NCI-H2081 treated with DMSO at 0.1 percent for 48 hours (cell line): ENCODE measurements around the gene RPRD2.
"Not testable (repeated sequence)": the region's sequence is repeated elsewhere in the genome, so short reads cannot be mapped to it uniquely, and the experiment has no call there.

Experiments
- DNase-seq: peaks from one replicate; lab custom pipeline; 2025; lab: John Stamatoyannopoulos, UW

Gene RPRD2

DNA sequence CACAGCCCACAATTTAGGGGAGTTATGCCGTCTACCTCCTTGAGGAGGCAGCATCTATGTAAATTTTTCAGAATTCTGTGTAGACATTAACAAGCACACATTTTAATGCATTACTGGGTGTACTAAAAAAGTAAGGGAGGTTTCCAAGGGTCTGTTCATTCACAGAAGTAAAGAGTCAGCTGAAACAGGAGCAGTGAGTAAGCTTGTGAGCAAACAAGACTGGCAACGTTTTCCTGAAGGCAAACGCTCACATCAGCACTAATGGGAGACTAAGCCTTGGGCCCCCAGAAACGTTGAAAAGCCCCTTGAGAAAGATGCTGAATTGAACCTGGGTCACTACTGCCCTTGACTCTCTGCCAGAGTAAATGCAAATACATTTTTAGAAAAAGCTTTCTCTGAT is 25.7 kb downstream of the RPRD2 start:
- DNase-seq = no peak

DNA sequence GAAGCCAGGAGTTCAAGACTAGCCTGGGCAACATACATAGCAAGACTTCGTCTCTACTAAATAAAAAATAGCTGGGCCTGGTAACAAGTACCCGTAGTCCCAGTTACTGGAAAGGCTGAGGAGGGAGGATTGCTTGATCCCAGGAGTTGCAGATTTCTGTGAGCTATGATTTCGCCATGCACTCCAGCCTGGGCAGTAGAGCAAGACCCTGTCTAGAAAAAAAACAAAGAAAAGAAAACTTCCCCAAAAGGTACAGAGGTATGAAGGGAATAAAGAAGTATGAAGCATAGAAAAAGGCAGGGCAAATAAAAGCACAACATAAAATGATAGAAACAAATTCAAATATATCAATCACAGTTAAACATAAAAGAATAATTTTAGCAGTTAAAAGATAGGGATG is 28.7 kb downstream of the RPRD2 start:
- DNase-seq = no peak

DNA sequence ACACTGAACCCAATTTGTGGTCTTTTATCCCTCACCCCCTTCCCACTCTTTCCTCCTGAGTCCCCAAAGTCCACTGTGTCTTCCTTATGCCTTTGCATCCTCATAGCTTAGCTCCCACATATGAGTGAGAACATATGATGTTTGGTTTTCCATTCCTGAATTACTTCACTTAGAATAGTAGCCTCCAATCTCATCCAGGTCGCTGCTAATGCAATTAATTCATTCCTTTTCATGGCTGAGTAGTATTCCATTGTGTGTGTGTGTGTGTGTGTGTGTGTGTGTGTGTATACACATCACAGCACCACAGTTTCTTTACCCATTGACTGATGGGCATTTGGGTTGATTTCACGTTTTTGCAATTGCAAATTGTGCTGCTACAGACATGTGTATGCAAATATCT is 31.2 kb downstream of the RPRD2 start:
- DNase-seq = not testable (repeated sequence)

DNA sequence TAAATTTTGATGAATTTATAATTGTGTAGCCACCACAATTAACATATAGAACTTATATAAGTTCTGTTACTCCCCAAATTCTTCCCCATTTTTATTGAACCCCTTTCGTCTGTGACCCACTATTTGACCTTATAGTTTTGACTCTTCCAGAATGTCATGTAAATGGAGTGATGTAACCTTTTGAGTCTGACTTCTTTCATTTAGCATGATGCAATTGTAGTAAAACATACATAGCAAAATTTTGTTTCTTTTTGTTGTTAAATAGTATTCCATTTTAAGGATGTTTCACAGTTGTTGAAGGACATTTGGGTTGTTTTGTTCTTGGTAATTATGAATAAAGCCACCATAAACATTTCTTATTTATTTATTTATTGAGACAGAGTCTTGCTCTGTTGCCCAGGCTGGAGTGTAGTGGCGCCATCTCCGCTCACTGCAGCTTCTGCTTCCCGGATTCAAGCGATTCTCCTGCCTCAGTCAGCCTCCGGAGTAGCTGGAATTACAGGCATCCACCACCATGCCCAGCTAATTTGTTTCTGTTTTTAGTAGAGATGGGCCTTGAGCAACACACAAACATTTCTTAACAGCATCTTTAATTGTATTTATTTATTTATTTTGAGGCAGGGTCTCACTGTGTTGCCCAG is 33.6 kb downstream of the RPRD2 start:
- DNase-seq = no peak

DNA sequence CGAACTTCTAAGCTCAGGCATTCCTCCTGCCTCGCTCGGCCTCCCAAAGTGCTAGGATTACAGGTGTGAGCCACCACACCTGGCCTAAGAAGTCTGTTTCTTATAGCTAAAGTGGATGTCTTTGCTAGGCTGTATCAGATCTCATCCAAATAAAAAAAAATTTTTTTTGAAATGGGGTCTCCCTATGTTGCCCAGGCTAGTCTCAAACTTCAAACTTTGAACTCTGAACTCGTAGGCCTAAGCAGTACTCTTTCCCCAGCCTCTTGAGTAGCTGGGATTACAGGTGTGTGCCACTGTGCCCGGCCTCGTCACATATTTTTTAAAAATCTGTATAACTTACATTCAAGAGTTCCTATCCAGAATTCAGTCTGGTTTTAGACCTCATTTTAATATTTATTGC is 40.5 kb downstream of the RPRD2 start:
- DNase-seq = no peak

DNA sequence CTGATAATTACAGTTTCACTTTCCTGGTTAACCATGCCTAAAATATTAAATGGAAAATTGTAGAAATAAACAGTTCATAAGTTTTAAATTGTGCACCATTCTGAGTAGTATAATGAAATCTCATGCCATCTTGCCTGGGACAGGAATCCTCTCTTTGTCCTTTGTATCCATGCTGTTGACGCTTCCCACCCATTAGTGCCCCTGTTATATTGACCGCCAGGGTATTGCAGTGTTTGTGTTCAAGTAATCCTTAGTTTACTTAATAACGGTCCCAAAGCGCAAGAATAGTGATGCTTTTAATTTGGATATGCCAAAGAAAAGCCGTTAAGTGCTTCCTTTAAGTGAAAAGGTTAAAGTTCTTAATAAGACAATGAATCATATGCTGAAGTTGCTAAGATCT is 41.7 kb downstream of the RPRD2 start:
- no peak for DNase-seq

DNA sequence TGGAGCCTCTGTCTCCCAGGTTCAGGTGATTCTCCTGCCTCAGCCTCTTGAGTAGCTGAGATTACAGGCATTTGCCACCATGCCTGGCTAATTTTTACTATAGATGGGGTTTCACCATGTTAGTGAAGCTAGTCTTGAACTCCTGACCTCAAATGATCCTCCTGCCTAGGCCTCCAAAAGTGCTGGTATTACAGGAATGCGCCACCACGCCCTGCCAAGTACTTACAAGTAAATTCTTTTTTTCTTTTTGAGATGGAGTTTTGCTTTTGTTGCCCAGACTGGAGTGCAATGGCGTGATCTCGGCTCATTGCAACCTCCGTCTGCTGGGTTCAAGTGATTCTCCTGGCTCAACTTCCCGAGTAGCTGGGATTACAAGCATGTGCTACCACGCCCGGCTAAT is 42.5 kb downstream of the RPRD2 start:
- DNase-seq = no peak

DNA sequence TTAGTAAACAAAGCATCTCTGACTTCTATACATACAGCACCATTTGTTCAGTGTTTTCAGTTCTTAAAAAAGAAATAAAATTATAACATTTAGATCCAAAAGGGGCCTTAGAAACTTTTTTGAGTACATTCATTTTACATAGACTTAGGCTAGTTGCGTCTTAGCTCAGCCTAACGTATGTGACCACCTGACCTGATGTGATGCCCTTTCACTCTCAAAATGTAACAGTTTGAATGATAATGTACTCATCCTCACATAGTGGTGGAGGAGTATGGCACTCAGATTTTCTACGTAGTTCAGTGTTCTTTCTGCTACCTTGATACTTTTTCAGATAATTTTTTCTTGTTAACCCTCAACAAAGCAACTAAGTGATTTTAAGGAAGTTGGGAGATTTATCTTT is 43.4 kb downstream of the RPRD2 start:
- no peak for DNase-seq

DNA sequence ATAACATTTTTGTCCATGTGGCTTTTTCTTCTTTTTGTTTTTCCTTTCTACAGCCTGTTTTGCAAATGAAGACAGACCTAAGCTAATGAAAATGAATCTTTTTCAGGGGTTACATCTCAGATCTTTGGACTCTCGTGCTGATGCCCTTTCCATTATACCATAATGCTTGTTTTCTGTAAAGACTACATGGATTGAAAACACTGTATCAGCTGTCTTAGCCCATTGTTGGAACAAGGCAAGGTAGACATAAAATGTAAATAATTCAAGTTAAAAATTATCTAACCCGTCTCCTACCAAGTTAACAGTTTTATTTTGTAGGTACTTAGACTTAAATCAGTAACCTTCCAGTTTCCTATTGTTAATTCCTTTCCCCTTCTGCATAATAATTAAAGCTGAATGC is 44.9 kb downstream of the RPRD2 start:
- no peak for DNase-seq

DNA sequence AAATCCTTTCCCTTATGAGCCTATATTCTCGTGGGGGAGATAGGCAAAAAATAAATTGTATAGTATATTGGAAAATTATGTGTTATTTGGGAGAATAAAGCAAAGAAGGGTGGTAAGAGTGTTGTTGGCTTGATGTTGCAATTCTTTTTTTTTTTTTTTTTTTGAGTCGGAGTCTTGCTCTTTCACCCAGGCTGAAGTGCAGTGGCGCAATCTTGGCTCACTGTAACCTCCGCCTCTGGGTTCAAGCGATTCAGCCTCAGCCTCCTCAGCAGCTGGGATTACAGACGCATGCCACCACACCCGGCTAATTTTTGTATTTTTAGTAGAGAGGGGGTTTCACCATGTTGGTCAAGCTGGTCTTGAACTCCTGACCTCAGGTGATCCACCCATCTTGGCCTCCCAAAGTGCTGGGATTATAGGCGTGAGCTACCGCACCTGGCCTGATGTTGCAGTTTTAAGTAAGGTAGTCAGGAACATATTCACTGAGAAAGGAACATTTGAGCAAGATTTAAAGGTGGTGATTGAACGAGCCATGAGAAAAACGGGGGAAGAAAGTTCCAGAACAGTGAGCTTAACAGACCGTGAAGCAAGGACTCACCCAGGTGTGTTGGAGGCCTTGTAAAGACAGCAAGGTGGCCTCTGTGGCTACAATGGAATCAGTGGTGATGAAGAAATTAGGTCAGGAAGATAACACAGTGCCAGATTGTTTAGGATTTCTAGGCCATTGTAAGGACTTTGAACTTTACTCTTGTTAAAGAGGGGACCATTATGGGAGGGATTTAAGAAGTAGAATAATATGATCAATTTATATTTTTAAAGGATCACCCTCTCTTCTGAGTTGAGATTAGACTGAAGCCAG is 45.8 kb downstream of the RPRD2 start:
- DNase-seq = no peak

DNA sequence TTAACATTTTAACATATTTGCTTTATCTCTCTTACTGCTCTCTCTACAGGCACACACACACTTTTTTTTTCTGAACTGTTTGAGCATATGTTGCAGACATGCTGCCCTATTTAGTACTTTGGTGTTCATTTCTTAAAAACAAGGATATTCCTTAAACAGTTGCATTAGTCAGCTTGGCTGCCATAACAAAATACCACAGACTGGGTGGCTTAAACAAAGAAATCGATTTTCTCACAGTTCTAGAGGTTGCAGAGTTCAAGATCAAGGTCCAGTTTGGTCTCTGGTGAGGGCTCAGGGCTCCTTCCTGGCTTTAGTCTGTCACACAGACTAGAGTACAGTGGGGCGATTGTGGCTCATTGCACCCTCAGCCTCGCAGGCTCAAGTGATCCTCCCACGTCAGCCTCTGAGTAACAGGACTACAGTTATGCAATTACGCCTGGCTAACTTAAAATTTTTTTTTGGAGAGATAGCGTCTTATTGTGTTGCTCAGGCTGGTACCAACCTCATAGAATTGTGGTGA is 46.7 kb downstream of the RPRD2 start:
- DNase-seq = no peak

DNA sequence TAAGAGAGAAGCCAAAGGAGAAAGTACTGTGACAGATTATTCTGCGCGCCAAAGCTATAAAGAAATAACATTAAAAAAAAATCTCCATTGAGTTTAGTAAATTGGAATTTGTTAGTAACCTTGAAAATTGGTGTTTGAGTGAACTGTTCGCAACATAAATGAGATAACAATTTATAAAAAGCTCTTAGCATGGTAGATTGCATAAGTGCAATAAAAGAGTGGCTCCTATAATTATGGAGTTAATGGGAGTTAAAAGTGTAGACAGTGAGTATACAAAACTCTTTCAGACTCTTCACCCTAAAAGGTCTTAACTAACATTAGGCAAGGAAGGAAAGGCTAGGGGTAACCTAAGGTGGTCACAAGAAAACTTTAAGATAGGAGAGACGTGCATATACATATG is 50.6 kb downstream of the RPRD2 start:
- DNase-seq = no peak

DNA sequence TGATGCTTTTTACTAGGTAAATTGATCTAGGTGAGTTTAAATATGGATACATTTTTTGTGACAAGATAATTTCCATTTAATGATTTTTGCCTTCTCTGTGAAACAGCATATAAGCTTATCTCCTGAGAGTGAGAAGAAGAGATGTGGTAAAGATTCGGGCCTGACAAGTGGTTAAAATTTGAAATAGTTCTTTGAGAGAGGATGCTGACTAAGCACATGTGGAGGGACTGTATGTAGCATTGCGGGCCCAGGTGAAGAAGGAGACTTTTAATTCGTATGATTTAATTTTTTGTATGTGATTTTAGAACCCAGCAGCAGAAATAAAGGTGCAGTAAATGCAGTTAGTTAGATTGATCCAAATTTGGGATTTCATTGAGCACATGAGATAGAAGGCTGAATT is 51.9 kb downstream of the RPRD2 start:
- no peak for DNase-seq

DNA sequence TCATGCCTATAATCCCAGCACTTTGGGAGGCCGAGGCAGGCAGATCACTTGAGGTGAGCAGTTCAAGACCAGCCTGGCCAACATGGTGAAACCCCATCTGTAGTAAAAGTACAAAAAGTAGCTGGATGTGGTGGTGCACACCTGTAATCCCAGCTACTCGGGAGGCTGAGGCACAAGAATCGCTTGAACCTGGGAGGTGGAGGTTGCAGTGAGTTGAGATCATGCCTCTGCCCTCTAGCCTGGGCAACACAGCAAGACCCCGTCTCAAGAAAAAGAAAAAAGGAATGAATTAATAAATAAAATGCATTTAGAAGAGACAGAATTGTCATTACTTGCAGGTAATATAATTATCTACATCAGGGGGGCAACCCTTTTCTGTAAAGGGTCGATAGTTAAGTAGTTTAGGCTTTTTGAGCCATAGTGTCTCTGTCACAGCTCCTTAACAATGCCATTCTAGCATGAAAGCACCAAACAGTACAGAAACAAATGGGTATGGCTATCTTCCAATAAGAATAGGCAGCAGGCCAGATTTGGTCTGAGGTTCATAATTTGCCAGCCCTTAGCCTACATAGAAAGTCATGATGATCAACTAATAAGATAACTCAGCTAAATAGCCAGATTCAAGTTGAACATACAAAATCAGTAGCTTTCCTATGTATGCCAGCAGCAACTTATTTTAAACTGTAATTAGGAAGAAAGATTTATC is 56.8 kb downstream of the RPRD2 start:
- DNase-seq = no peak

DNA sequence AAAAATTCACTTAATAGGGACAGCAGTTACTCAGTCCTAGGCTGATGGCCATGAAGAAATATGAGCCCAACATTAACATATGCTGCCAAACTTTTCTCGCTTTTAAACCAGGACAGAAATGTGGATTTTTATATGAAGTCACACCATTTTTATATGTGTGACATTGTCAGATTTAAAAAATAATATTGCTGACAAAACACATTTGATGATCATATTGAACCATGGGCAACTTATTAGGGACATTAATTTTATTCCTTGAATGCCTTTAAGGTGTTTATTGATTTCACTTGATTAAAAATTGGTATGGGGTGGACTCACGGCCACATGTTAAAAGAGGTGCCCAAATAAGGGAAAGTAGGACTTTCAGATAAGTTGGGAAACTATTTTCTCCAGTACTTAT is 58.6 kb downstream of the RPRD2 start:
- no peak for DNase-seq

DNA sequence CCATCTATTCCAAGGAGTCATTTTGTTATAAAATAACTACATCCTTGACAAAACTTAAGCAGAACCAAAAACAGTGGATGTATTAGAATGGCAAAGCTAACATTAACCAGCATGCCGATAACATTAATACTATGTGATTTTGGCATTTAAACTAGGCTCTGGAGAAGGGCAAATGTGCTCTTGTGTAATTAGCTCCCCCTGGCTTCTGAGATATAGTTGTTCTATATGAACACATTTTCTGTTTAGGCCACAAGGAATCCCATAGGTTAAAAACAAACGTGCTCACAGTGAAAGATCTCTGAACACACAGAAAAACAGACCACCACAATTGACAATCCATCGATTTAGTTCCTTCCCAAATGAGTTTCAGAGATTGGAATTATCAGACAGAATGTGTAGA is 65.9 kb downstream of the RPRD2 start:
- no peak for DNase-seq

DNA sequence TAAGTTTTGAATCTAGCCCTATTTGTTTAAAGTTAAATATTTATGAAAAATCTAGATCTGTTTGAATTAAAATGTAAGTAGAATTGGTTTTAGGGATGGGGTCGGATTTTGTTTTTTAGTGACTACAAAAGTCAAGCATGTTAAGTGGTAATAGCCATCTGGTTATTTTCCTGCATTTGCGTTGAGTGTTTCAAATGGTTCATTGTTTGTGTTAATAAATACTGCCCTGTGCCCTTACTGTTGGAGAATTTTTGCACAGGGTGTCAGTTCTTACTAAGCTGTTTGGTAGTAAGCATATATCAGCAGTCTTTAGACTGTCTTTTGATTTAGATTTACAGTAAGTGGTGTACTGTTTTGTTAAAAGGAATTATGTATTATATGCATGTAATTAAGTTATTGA is 77.2 kb downstream of the RPRD2 start:
- no peak for DNase-seq

DNA sequence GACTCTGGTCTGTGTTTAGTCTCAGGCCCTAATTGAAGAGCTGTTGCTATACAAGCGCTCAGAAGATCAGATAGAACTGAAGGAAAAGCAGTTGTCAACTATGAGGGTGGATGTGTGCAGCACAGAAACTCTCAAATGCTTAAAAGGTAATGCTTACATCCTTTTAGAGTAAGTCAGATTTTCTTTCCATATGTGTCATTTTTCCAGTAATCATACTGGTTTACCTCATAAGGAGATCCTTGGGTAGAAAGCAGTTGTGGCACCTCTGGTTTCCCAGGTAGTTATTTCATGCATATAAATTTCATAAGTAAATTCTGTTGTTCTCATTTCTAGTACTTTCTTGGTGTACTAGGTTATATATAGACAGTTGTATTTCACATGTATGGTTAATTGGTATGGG is 80.3 kb downstream of the RPRD2 start:
- DNase-seq = no peak

DNA sequence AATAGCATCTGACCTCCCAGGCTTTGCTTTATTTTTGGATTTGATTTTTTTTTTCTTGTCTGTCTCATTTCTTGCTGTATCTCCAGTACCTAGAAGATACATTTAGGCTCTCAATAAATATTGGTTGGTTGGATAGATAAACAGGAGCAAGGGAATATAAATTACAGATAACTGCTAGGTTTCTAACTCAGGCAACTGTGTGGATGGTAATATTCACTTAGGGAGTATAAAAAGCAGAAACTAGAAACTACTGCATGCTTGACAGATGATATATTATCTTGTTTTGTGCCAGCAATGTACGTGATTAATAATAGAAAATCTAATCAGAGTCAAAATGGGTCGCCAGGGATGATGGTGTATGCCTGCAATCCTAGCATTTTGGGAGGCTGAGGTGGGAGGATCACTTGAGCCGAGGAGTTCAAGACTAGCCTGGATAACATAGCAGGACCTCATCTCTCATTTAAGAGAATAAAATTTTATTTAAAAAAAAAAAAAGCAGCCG is 92.2 kb downstream of the RPRD2 start:
- DNase-seq = no peak

DNA sequence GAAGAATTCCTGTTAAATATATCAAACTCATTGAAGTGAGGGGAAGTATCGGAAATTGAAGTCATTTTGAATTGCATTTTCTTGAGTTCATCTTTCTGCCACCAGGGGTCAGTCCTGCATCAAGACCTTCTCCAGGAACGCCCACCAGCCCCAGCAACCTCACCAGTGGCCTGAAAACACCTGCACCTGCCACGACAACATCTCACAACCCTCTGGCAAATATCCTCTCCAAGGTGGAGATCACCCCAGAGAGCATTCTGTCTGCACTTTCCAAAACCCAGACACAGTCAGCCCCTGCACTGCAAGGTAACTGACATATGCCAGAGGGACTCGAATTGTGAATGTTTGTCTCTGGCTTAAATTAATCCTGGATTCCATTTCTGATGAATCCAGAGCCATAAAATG is 100.5 kb downstream of the RPRD2 start:
- DNase-seq = peak; percentile 36

DNA sequence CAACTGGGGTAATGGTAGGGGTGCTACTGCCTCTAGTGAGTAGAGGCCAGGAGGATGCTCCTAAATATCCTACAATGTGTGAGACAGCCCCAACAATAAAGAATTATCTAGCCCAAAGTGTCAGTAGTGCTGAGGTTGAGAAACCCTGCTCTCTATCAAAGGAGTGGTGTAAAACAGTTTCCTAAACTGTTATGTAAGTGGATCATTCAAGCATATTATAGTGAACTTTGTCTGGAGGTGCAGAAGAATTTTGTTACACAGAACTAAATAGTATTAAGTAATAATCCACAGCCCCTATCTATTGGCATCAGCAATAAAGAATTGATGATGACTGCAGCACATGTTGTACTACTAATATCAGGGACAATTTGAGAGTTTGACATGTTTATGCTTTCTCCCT is 103.0 kb downstream of the RPRD2 start:
- DNase-seq = no peak

DNA sequence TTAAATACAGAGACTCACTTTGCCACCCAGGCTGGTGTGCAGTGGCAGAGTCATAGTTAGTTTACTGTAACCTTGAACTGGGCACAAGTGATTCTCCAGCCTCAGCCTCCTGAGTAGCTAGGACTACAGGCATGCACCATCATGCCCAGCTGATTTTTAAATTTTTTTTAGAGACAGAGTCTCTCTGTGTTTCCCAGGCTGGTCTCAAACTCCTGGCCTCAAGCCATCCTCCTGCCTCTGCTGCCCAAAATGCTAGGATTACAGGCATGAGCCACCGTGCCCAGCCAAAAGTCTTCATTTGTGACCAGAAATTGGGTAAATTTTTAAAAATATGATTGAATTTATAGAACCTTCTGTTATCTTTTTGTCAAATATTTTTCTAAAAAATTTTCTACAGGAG is 105.3 kb downstream of the RPRD2 start:
- no peak for DNase-seq
